ENCODE measurements around the gene SKIL.

- no peak for TF ChIP-seq CTCF (IDR thresholded peaks at IDR 0.05)
- no peak for TF ChIP-seq POLR2A (IDR thresholded peaks at IDR 0.05)
Measured at GRCh38 chr3:170419557-170420087, 62.1 kb downstream of the SKIL start.

All from thyroid gland (tissue), 4 donors.